GM19193 (cell line): Measurements from ENCODE around the gene LRRC71.

Source experiments
- POLR2A ChIP-seq: IDR thresholded peaks from 4 replicates; pipeline ENCODE4 v1.6.1; 2011; ENCODE audit not compliant: insufficient read depth, insufficient read length; ENCODE audit errors: extremely low read depth

The LRRC71 gene

GRCh38 chr1:156925154-156926010 lies 5.0 kb downstream of the LRRC71 start:
- TF ChIP-seq POLR2A, result no peak

- TF ChIP-seq POLR2A, result no peak
Observed at GRCh38 chr1:156926175-156926574, 5.7 kb downstream of the LRRC71 start.

GRCh38 chr1:156927215-156928042 lies 7.0 kb downstream of the LRRC71 start:
- no peak for TF ChIP-seq POLR2A

- TF ChIP-seq POLR2A, result no peak
Observed at GRCh38 chr1:156928043-156928602, 7.7 kb downstream of the LRRC71 start.

- TF ChIP-seq POLR2A, result no peak
Observed at GRCh38 chr1:156929596-156930238, 9.3 kb downstream of the LRRC71 start.

- TF ChIP-seq POLR2A, result no peak
Observed at GRCh38 chr1:156930483-156930882, 10.1 kb downstream of the LRRC71 start.

GRCh38 chr1:156931211-156931952 lies 10.9 kb downstream of the LRRC71 start:
- no peak for TF ChIP-seq POLR2A

- no peak for TF ChIP-seq POLR2A
Observed at GRCh38 chr1:156931974-156932710, 11.7 kb downstream of the LRRC71 start.

- TF ChIP-seq POLR2A, result no peak
Observed at GRCh38 chr1:156933136-156933535, 12.7 kb downstream of the LRRC71 start.

GRCh38 chr1:156935505-156936128 lies 15.2 kb downstream of the LRRC71 start:
- TF ChIP-seq POLR2A, result no peak

GRCh38 chr1:156936191-156936590 lies 15.8 kb downstream of the LRRC71 start:
- TF ChIP-seq POLR2A, result no peak

- TF ChIP-seq POLR2A, result no peak
Observed at GRCh38 chr1:156936721-156937220, 16.3 kb downstream of the LRRC71 start.

- no peak for TF ChIP-seq POLR2A
Observed at GRCh38 chr1:156937883-156938282, 17.5 kb downstream of the LRRC71 start.
